ENCODE data around the gene GNAS-AS1.
"Not testable (repeated sequence)": the region's sequence is repeated elsewhere in the genome, so short reads cannot be mapped to it uniquely, and the experiment has no call there.

GNAS-AS1 gene

GRCh38 chr20:58833921-58834320 is 16.8 kb downstream of the GNAS-AS1 start:
- no peak for DNase-seq

- DNase-seq = no peak
These were observed 18.2 kb downstream of the GNAS-AS1 start for GRCh38 chr20:58832457-58832856.

GRCh38 chr20:58829531-58829941 is 21.2 kb downstream of the GNAS-AS1 start:
- peak; percentile 23 for DNase-seq

GRCh38 chr20:58828804-58829203 is 21.9 kb downstream of the GNAS-AS1 start:
- not testable (repeated sequence) for DNase-seq

GRCh38 chr20:58828136-58828535 is 22.6 kb downstream of the GNAS-AS1 start:
- no peak for DNase-seq

GRCh38 chr20:58826271-58826670 is 24.4 kb downstream of the GNAS-AS1 start:
- no peak for DNase-seq

- no peak for DNase-seq
These were observed 25.3 kb downstream of the GNAS-AS1 start for GRCh38 chr20:58825450-58825849.

GRCh38 chr20:58824843-58825242 is 25.9 kb downstream of the GNAS-AS1 start:
- no peak for DNase-seq

- no peak for DNase-seq
These were observed 27.7 kb downstream of the GNAS-AS1 start for GRCh38 chr20:58822748-58823730.

- no peak for DNase-seq
These were observed 28.6 kb downstream of the GNAS-AS1 start for GRCh38 chr20:58822149-58822548.

- DNase-seq = not testable (repeated sequence)
These were observed 30.2 kb downstream of the GNAS-AS1 start for GRCh38 chr20:58820515-58820914.

- DNase-seq = no peak
These were observed 30.8 kb downstream of the GNAS-AS1 start for GRCh38 chr20:58819921-58820320.

GRCh38 chr20:58818586-58819285 is 32.0 kb downstream of the GNAS-AS1 start:
- DNase-seq = no peak

GRCh38 chr20:58817748-58818147 is 33.0 kb downstream of the GNAS-AS1 start:
- DNase-seq = no peak

- DNase-seq = no peak
These were observed 33.6 kb downstream of the GNAS-AS1 start for GRCh38 chr20:58816957-58817651.

GRCh38 chr20:58816051-58816450 is 34.7 kb downstream of the GNAS-AS1 start:
- DNase-seq = no peak

- no peak for DNase-seq
These were observed 35.3 kb downstream of the GNAS-AS1 start for GRCh38 chr20:58815448-58815847.

GRCh38 chr20:58813369-58813768 is 37.3 kb downstream of the GNAS-AS1 start:
- no peak for DNase-seq

- no peak for DNase-seq
These were observed 39.4 kb downstream of the GNAS-AS1 start for GRCh38 chr20:58811334-58811733.

GRCh38 chr20:58810879-58811250 is 39.8 kb downstream of the GNAS-AS1 start:
- DNase-seq = no peak

GRCh38 chr20:58810116-58810878 is 40.4 kb downstream of the GNAS-AS1 start:
- no peak for DNase-seq

GRCh38 chr20:58808271-58809046 is 42.2 kb downstream of the GNAS-AS1 start:
- no peak for DNase-seq

All from NCI-H1092 treated with DMSO at 0.1 percent for 48 hours (cell line).